PFSK-1 (cell line): ENCODE measurements around the gene ACSM4.

Experiments
- FOXP2 ChIP-seq: optimal IDR thresholded peaks from 2 replicates; pipeline ENCODE3; 2011; ENCODE audit warnings: borderline replicate concordance, control low read depth, inconsistent platforms; ENCODE audit not compliant: insufficient read depth; ENCODE audit errors: extremely low read length, extremely low read depth
- POLR2AphosphoS5 ChIP-seq: IDR thresholded peaks from 2 replicates; pipeline ENCODE4 v1.6.1; 2012; ENCODE audit warnings: low read depth, mild to moderate bottlenecking, control low read depth, low read length, moderate library complexity
- SIN3A ChIP-seq: IDR thresholded peaks from 2 replicates; pipeline ENCODE4 v1.6.1; 2012; ENCODE audit warnings: mild to moderate bottlenecking, low read length, moderate library complexity, borderline replicate concordance; ENCODE audit not compliant: insufficient read depth
- TAF1 ChIP-seq: IDR thresholded peaks from 2 replicates; pipeline ENCODE4 v1.6.1; 2012; ENCODE audit warnings: low read length, control low read depth, borderline replicate concordance; ENCODE audit not compliant: insufficient read depth
- TF ChIP-seq, protein P1 (sequence below), 2 experiments: IDR thresholded peaks; 2 replicates each; pipeline versions ENCODE4 v1.6.1 to v1.8.0; 2011 to 2012; ENCODE audit warnings: low read depth in 2 of 2, low read length in 2 of 2, control low read depth in 1 of 2, inconsistent platforms in 1 of 2, mild to moderate bottlenecking in 1 of 2, moderate library complexity in 1 of 2; ENCODE audit not compliant: insufficient read depth in 1 of 2

DNA sequence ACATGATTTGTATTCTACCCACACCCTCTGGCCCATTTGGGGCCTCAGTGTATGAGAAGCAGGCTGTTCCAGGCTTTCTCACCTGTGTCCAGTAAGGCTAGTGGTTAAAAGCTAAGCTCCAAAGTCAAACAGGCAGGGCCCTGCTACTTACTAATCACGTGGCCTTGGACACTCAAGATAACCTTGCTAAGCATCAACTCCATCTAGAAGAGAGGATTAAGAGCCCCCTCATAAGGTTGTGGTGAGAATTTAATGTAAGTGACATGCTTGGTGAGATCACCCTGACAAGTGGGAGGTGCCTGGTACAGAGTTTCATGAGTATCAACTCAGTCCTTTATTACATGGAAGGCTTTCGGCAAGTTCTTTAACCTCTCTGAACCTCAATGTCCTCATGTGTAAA is 17.8 kb downstream of the ACSM4 start:
- no peak for TF ChIP-seq POLR2AphosphoS5
- TF ChIP-seq, protein P1, sequence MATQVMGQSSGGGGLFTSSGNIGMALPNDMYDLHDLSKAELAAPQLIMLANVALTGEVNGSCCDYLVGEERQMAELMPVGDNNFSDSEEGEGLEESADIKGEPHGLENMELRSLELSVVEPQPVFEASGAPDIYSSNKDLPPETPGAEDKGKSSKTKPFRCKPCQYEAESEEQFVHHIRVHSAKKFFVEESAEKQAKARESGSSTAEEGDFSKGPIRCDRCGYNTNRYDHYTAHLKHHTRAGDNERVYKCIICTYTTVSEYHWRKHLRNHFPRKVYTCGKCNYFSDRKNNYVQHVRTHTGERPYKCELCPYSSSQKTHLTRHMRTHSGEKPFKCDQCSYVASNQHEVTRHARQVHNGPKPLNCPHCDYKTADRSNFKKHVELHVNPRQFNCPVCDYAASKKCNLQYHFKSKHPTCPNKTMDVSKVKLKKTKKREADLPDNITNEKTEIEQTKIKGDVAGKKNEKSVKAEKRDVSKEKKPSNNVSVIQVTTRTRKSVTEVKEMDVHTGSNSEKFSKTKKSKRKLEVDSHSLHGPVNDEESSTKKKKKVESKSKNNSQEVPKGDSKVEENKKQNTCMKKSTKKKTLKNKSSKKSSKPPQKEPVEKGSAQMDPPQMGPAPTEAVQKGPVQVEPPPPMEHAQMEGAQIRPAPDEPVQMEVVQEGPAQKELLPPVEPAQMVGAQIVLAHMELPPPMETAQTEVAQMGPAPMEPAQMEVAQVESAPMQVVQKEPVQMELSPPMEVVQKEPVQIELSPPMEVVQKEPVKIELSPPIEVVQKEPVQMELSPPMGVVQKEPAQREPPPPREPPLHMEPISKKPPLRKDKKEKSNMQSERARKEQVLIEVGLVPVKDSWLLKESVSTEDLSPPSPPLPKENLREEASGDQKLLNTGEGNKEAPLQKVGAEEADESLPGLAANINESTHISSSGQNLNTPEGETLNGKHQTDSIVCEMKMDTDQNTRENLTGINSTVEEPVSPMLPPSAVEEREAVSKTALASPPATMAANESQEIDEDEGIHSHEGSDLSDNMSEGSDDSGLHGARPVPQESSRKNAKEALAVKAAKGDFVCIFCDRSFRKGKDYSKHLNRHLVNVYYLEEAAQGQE (IDR thresholded peaks at IDR 0.05; ENCODE audit: insufficient read depth in 1 of 2, low read depth in 2 of 2, low read length in 2 of 2): no peak
- no peak for TF ChIP-seq TAF1
- no peak for TF ChIP-seq FOXP2
- TF ChIP-seq SIN3A: no peak
